ENCODE data around the gene GARIN3.

DNA sequence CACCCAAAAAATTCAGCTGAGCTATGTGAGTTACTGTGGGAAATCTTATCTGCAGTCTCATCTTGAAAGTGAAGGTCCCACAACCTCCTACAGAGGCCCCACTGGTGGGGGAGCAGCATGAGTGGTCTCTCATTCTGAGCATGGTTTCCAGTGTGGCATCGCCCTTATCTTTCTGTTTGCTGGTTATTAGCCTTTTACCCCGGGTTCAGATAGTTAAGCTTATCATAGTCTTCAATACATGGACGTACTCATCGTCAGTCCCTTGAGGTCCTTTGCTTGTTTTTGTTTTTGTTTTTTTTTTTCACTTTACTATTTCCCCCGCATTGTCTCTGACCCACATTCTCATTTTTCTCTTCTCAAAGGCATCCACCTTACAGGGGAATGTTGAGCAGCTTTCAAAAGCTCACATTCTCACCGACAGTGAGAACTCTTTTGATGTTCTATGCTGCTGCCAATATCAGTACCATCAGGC is 49.5 kb downstream of the GARIN3 start:
- no peak for TF ChIP-seq POLR2A (IDR thresholded peaks at IDR 0.05)
- TF ChIP-seq, protein P1, sequence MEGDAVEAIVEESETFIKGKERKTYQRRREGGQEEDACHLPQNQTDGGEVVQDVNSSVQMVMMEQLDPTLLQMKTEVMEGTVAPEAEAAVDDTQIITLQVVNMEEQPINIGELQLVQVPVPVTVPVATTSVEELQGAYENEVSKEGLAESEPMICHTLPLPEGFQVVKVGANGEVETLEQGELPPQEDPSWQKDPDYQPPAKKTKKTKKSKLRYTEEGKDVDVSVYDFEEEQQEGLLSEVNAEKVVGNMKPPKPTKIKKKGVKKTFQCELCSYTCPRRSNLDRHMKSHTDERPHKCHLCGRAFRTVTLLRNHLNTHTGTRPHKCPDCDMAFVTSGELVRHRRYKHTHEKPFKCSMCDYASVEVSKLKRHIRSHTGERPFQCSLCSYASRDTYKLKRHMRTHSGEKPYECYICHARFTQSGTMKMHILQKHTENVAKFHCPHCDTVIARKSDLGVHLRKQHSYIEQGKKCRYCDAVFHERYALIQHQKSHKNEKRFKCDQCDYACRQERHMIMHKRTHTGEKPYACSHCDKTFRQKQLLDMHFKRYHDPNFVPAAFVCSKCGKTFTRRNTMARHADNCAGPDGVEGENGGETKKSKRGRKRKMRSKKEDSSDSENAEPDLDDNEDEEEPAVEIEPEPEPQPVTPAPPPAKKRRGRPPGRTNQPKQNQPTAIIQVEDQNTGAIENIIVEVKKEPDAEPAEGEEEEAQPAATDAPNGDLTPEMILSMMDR (IDR thresholded peaks at IDR 0.05) = no peak
- no peak for TF ChIP-seq POLR2AphosphoS5 (IDR thresholded peaks at IDR 0.05; ENCODE audit: insufficient read depth in 1 of 2, low read depth in 1 of 2)
